GM12874 (cell line): ENCODE data around the gene METTL24.

Source experiments
- TF ChIP-seq, protein P1 (sequence below): IDR thresholded peaks from 2 replicates; pipeline ENCODE4 v1.5.1; 2011; ENCODE audit warnings: low read depth, mild to moderate bottlenecking, control low read depth, low read length, moderate library complexity; ENCODE audit not compliant: insufficient read depth

The METTL24 gene, protein sequence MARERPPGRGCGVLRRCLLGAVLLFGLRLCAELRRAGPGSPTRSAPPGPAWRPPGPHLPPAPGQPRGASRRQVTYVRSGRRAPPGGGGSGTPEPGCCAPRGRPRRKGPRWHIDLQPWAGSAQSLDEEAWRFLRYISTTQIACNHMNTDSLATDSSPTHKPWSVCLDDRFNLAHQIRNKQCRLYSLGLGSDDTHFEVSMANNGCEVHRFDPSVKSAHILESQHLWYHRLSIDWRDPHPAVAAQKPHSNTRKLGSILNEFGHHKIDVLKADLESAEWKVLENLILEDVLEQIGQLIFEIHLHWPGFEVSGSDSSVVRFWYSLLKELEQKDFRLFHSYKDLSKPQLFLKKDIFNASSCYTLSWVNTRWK

DNA sequence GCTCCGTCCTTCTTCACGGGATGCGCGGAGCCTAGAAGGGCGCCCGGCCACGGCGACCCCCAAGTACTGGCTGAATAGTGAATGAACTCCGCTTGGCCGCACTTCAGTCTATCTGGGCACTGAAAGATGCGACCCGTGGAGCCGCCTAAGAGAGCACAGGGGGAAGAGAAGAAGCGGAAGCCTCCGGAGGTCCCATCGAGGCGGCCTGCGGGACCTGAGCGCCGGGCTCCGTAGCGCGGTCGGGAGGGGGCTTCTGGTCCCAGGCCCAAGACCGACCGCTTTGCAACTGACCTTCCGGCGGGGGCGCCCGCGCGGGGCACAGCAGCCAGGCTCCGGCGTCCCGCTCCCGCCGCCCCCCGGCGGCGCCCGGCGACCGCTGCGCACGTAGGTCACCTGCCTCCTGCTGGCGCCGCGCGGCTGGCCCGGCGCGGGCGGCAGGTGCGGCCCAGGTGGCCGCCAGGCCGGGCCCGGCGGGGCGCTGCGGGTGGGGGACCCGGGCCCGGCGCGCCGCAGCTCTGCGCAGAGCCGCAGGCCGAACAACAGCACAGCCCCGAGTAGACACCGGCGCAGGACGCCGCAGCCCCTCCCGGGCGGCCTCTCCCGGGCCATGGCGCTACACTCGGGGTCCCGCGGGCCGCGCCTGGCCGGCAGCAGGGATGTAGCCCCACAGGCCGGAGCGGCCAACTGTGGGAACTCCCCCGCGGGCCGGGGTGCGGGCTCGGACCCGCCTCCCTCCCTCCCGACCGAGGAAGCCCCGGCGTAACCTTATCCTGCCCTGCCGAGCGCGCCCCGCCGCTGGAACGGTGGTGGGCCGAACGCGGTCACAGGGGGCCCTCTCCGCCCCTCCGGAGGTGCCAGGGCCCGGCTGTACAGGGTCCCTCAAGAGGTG lies at the start of gene METTL24:
METTL24 (minus strand) TSS at position 686 of the 889 bp plus-strand sequence; CDS start at position 609, 77 bp downstream.
- TF ChIP-seq, protein P1, sequence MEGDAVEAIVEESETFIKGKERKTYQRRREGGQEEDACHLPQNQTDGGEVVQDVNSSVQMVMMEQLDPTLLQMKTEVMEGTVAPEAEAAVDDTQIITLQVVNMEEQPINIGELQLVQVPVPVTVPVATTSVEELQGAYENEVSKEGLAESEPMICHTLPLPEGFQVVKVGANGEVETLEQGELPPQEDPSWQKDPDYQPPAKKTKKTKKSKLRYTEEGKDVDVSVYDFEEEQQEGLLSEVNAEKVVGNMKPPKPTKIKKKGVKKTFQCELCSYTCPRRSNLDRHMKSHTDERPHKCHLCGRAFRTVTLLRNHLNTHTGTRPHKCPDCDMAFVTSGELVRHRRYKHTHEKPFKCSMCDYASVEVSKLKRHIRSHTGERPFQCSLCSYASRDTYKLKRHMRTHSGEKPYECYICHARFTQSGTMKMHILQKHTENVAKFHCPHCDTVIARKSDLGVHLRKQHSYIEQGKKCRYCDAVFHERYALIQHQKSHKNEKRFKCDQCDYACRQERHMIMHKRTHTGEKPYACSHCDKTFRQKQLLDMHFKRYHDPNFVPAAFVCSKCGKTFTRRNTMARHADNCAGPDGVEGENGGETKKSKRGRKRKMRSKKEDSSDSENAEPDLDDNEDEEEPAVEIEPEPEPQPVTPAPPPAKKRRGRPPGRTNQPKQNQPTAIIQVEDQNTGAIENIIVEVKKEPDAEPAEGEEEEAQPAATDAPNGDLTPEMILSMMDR: no peak

DNA sequence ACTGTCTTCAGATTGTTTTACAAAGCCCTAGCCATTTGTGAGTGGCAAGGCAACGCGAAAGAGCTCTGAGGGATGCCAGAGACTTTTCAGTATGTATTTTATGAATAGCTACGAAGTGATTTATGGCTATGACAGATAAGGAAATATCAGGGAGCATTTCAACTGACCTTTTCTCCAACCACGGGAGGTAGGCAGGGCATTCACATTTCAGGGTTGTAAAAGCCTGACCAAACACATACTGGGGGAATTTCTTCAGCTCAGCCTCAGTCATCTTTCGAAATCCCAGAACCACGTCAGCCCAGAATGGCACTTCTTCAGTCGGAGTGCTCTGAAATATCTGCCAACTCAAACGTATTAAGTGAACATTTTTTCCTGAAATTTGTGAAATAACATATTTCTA lies 46.5 kb upstream of the METTL24 start:
- TF ChIP-seq, protein P1: no peak

DNA sequence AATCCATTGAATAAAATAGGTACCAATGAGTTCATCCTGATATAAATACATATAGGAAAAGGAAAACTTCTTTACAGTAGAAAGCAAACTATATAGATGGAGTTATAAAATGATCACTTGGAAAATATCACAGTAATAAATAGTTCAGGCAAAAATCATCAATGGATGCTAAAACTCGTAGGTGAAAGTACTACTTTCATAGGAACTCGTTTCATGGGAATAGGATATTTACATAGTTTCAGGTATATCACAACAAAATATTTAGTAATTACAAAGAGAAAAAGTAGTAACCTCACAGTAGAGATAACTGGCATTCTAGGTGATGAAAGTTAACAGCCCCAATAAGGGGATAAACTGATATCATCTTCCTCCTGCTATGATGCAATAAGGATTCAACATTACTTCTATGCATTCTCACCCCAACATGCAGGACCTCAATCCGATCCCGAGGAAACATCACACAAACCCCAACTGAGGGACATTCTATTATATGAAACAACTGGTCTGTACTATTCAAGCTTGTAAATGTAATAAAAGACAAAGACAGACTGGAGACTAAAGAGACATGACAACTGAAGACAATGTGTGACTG lies 43.5 kb upstream of the METTL24 start:
- TF ChIP-seq, protein P1: no peak

DNA sequence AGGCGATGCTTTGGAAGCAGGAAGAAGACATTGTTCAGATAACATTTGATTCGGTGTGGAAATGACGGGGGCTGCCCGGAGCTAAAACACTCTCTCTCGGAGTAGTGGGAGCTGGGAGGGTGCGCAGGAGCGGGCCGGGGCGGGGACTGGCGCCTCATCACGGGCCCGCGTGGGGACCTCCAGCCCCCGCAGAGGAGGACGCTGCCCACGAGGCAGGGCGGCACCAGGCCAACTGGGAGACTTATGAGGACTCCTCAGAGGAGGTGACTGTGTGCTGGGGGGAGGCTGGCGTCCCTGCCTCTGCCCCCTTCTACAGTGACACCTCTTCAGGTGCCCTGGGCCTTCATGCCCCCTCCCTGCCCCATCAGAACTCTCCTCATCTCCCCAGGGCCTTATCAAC lies 42.1 kb upstream of the METTL24 start:
- TF ChIP-seq, protein P1: no peak

DNA sequence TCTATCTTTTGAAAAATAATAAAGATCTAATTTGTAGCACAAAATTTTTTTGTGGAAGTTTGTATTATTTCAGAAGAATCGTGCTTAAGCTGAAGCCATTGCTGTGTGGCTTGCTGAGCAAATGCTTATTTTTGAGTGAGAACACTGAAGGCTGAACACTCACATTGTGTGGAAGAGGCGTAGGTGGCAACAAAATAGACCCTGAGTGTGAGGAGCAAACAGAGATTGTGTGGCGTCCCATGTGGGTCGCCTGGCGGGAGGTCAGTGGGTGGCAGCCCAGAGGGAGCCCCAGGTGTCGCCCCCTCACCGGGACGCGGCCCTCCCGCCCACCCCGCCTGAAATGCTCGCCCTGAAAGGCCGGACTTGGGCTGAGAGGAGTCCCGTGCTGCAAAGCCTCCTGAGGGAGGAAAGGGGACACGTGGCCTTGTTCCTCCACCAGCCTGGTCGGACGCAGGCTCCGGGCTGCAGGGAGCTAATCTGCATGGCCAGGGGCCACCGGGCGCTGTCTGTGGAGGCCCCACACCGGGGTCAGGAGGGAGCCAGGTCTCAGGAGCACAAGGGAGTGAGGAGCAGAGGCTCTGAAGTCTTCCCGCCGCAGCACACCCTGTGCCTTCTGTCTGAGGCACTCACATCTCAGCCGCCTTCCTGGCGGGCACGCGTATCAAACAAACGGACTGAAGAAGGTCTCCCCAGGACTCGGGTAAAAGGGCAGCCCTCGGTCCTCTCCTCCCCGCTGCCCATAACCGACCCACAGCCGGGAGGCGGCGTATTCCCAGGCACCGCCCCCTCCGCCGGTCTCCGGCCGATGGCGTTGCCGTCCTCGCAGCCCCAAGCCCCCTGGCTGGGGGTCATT lies 41.3 kb upstream of the METTL24 start:
- TF ChIP-seq, protein P1: no peak

DNA sequence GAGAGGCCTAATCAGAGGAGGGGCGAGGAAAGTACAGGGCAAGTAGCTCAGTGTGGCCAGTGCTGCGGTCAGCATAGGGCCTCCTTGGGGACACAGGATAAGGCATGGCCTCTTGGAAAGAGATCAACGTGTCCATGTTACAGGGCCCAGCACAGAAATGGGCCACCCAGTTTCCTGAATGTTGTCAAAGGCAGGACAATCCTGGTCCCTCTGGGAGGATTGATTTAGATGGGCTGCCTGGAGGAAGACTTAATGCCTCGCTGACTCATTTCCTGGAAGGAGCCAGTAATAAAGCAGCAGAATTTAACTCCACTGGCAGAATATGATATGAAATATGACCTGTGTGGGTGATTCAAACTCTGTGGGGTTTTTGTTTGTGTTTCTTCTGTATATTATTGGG lies 40.6 kb upstream of the METTL24 start:
- TF ChIP-seq, protein P1: no peak
